Measurements from ENCODE around the gene DCX. TPM values are rescaled to one million over a fixed set of nuclear protein-coding genes. Genes with fewer than 3 reads are reported as not detected.

DCX gene
- total RNA-seq, 1 experiment from 2014 or later, result not detected

- Mint-ChIP-seq H3K4me1 (ENCODE audit: insufficient read depth, unreplicated experiment) (no peaks in the 10 kb centered on the region), H3K27ac (ENCODE audit: low read depth, unreplicated experiment) (no peak overlapping the region), H3K36me3 (ENCODE audit: insufficient read depth, unreplicated experiment) (no peaks in the 10 kb centered on the region), H3K4me3 (ENCODE audit: unreplicated experiment) (no peak overlapping the region), H3K27me3 (ENCODE audit: insufficient read depth, unreplicated experiment) (peaks cover 70% of the 10 kb centered on the region), H3K9me3 (ENCODE audit: unreplicated experiment) (no peaks in the 10 kb centered on the region)
- no TSS peak for BruUV-seq (replicated peaks)
- TF ChIP-seq CTCF (IDR thresholded peaks at IDR 0.05; ENCODE audit: unreplicated experiment), result no peak
- POLR2A ChIA-PET, result no interaction called here
- intact Hi-C loops (cut with micrococcal nuclease), result no loop called here
- no peak for DNase-seq (ENCODE audit: unreplicated experiment)
- CTCF ChIA-PET, result no interaction called here
Measured at GRCh38 chrX:111288841-111289240, 123.2 kb downstream of the DCX start.

GRCh38 chrX:111284631-111285293 is 127.2 kb downstream of the DCX start:
- POLR2A ChIA-PET, result no interaction called here
- DNase-seq (ENCODE audit: unreplicated experiment), result no peak
- no peaks in the 10 kb centered on the region for H3K4me1 Mint-ChIP-seq (ENCODE audit: insufficient read depth, unreplicated experiment)
- no peaks in the 10 kb centered on the region for H3K36me3 Mint-ChIP-seq (ENCODE audit: insufficient read depth, unreplicated experiment)
- H3K9me3 Mint-ChIP-seq (ENCODE audit: unreplicated experiment), result no peaks in the 10 kb centered on the region
- H3K27ac Mint-ChIP-seq (ENCODE audit: low read depth, unreplicated experiment), result no peak overlapping the region
- CTCF ChIA-PET, result no interaction called here
- no peak overlapping the region for H3K4me3 Mint-ChIP-seq (ENCODE audit: unreplicated experiment)
- intact Hi-C loops (cut with micrococcal nuclease), result no loop called here
- H3K27me3 Mint-ChIP-seq (ENCODE audit: insufficient read depth, unreplicated experiment), result peaks cover 83% of the 10 kb centered on the region
- no TSS peak for BruUV-seq (replicated peaks)
- no peak for TF ChIP-seq CTCF (IDR thresholded peaks at IDR 0.05; ENCODE audit: unreplicated experiment)

- intact Hi-C loops (cut with micrococcal nuclease), result no loop called here
- no TSS peak for BruUV-seq (replicated peaks)
- no peaks in the 10 kb centered on the region for H3K4me1 Mint-ChIP-seq (ENCODE audit: insufficient read depth, unreplicated experiment)
- TF ChIP-seq CTCF (IDR thresholded peaks at IDR 0.05; ENCODE audit: unreplicated experiment), result no peak
- H3K4me3 Mint-ChIP-seq (ENCODE audit: unreplicated experiment), result no peak overlapping the region
- no peak for DNase-seq (ENCODE audit: unreplicated experiment)
- CTCF ChIA-PET, result interaction anchor here (0.8 kb wide), 1 partner anchor 17 kb away, joined by 3 read pairs; no protein-coding TSS in a partner anchor
- no peaks in the 10 kb centered on the region for H3K36me3 Mint-ChIP-seq (ENCODE audit: insufficient read depth, unreplicated experiment)
- H3K27me3 Mint-ChIP-seq (ENCODE audit: insufficient read depth, unreplicated experiment), result peaks cover 79% of the 10 kb centered on the region
- H3K9me3 Mint-ChIP-seq (ENCODE audit: unreplicated experiment), result no peaks in the 10 kb centered on the region
- no peak overlapping the region for H3K27ac Mint-ChIP-seq (ENCODE audit: low read depth, unreplicated experiment)
- POLR2A ChIA-PET, result no interaction called here
Measured at GRCh38 chrX:111283446-111283845, 128.5 kb downstream of the DCX start.

- Mint-ChIP-seq H3K36me3 (ENCODE audit: insufficient read depth, unreplicated experiment) (no peaks in the 10 kb centered on the region), H3K4me1 (ENCODE audit: insufficient read depth, unreplicated experiment) (no peaks in the 10 kb centered on the region), H3K9me3 (ENCODE audit: unreplicated experiment) (no peaks in the 10 kb centered on the region), H3K4me3 (ENCODE audit: unreplicated experiment) (no peak overlapping the region), H3K27me3 (ENCODE audit: insufficient read depth, unreplicated experiment) (peaks cover 75% of the 10 kb centered on the region), H3K27ac (ENCODE audit: low read depth, unreplicated experiment) (no peak overlapping the region)
- intact Hi-C loops (cut with micrococcal nuclease), result no loop called here
- DNase-seq (ENCODE audit: unreplicated experiment), result no peak
- BruUV-seq (replicated peaks), result no TSS peak
- TF ChIP-seq CTCF (IDR thresholded peaks at IDR 0.05; ENCODE audit: unreplicated experiment), result no peak
- CTCF ChIA-PET, result interaction anchor here (0.8 kb wide), 1 partner anchor 17 kb away, joined by 3 read pairs; no protein-coding TSS in a partner anchor
- POLR2A ChIA-PET, result no interaction called here
Measured at GRCh38 chrX:111282991-111283390, 129.0 kb downstream of the DCX start.
